A673 (cell line): ENCODE data around the gene IDI2. TPM values are rescaled to one million over a fixed set of nuclear protein-coding genes. Genes with fewer than 3 reads are reported as not detected.

Source experiments
- BruUV-seq: library from RNA; stranded (reverse); fragments of 400-500 nt; replicated peaks from 2 replicates; lab custom pipeline; 2021; lab: Mats Ljungman, UMichigan
- CTCF ChIA-PET: fragments of 300-600 bp; sonication (Branson Sonifier 250); formaldehyde crosslinking; loops from one replicate; lab custom pipeline; 2022; ENCODE audit warnings: antibody characterized with exemption; lab: Charles Lee
- POLR2A ChIA-PET: fragments of 300-600 bp; sonication (Branson Sonifier 250); formaldehyde crosslinking; loops from one replicate; lab custom pipeline; 2022; ENCODE audit warnings: antibody characterized with exemption; ENCODE audit not compliant: low non-redundant PET; lab: Charles Lee
- DNase-seq: peaks from one replicate; pipeline ENCODE4 v3.0.0-alpha.2; 2015; ENCODE audit warnings: low spot score
- H3K27ac ChIP-seq: fragments of 200-600 bp; sonication (generic); 2 replicates; pipeline ENCODE4 v1.5.1; 2016; ENCODE audit warnings: mixed run types, low read depth, mild to moderate bottlenecking, mixed read lengths, antibody characterized with exemption, low read length; ENCODE audit not compliant: poor library complexity, severe bottlenecking
- H3K27me3 ChIP-seq: fragments of 200-600 bp; sonication (generic); replicated peaks from 2 replicates; pipeline ENCODE4 v1.6.1; 2017; ENCODE audit warnings: mixed run types, low read depth, mild to moderate bottlenecking, mixed read lengths, antibody characterized with exemption, low read length; ENCODE audit not compliant: insufficient read depth, poor library complexity
- H3K36me3 ChIP-seq: fragments of 200-600 bp; sonication (generic); 2 replicates; pipeline ENCODE4 v1.6.1; 2016; ENCODE audit warnings: mixed run types, mild to moderate bottlenecking, mixed read lengths, antibody characterized with exemption, low read length; ENCODE audit not compliant: insufficient read depth, poor library complexity, severe bottlenecking
- H3K4me1 ChIP-seq: fragments of 200-600 bp; sonication (generic); 2 replicates; pipeline ENCODE4 v1.6.1; 2017; ENCODE audit warnings: mixed run types, mild to moderate bottlenecking, mixed read lengths, antibody characterized with exemption, low read length; ENCODE audit not compliant: insufficient read depth, poor library complexity, severe bottlenecking
- H3K4me3 ChIP-seq: fragments of 200-600 bp; sonication (generic); 2 replicates; pipeline ENCODE4 v1.5.1; 2016; ENCODE audit warnings: low read depth, mixed run types, mild to moderate bottlenecking, mixed read lengths, low read length; ENCODE audit not compliant: poor library complexity, severe bottlenecking
- H3K9me3 ChIP-seq: fragments of 200-600 bp; sonication (generic); 2 replicates; pipeline ENCODE4 v1.6.1; 2016; ENCODE audit warnings: mixed run types, low read depth, mild to moderate bottlenecking, mixed read lengths, antibody characterized with exemption, low read length; ENCODE audit not compliant: poor library complexity, severe bottlenecking
- CTCF ChIP-seq: fragments of 300-800, 200-600 bp; sonication (generic); conservative IDR thresholded peaks from 2 replicates; pipeline ENCODE4 v1.5.1; 2017; ENCODE audit warnings: low read depth, mild to moderate bottlenecking, antibody characterized with exemption, low read length, moderate library complexity, mixed read lengths
- EZH2 ChIP-seq: fragments of 200-600 bp; sonication (generic); IDR thresholded peaks from 2 replicates; pipeline ENCODE4 v1.6.1; 2017; ENCODE audit warnings: borderline replicate concordance, low read depth, mild to moderate bottlenecking, mixed read lengths, antibody characterized with exemption, low read length; ENCODE audit not compliant: poor library complexity, severe bottlenecking
- intact Hi-C: fragments of 100-400 bp; cut with micrococcal nuclease; formaldehyde crosslinking; loops from one replicate; pipeline ENCODE4 v1.10.0; 2022; ENCODE audit not compliant: unreplicated experiment
- total RNA-seq: library from RNA; stranded (reverse); gene quantifications from 2 replicates; pipeline ENCODE4 v1.2.3, GENCODE V29; 2021

The IDI2 gene
- total RNA-seq, 1 experiment from 2014 or later = not detected

GRCh38 chr10:1022413-1022812, 3.2 kb downstream of the IDI2 start:
- intact Hi-C loops = no loop called here
- Histone ChIP-seq H3K4me3 (no peak overlapping the region), H3K36me3 (peaks cover 15% of the 10 kb centered on the region), H3K27ac (no peak overlapping the region), H3K4me1 (no peaks in the 10 kb centered on the region), H3K27me3 (no peaks in the 10 kb centered on the region), H3K9me3 (no peaks in the 10 kb centered on the region)
- BruUV-seq = no TSS peak
- POLR2A ChIA-PET = no interaction called here
- CTCF ChIA-PET = no interaction called here
- no peak for TF ChIP-seq EZH2
- no peak for TF ChIP-seq CTCF
- no peak for DNase-seq

GRCh38 chr10:1020958-1021357, 4.7 kb downstream of the IDI2 start:
- Histone ChIP-seq H3K27me3 (no peaks in the 10 kb centered on the region), H3K4me3 (no peak overlapping the region), H3K36me3 (peaks cover 28% of the 10 kb centered on the region), H3K4me1 (no peaks in the 10 kb centered on the region), H3K27ac (no peak overlapping the region), H3K9me3 (no peaks in the 10 kb centered on the region)
- no peak for DNase-seq
- ChIA-PET POLR2A (no interaction called here), CTCF (no interaction called here)
- intact Hi-C loops = no loop called here
- BruUV-seq = no TSS peak
- TF ChIP-seq CTCF = no peak
- TF ChIP-seq EZH2 = no peak

GRCh38 chr10:1020460-1020859, 5.2 kb downstream of the IDI2 start:
- intact Hi-C loops = no loop called here
- H3K4me1 ChIP-seq = no peaks in the 10 kb centered on the region
- CTCF ChIA-PET = no interaction called here
- POLR2A ChIA-PET = no interaction called here
- no peaks in the 10 kb centered on the region for H3K9me3 ChIP-seq
- no peak overlapping the region for H3K27ac ChIP-seq
- BruUV-seq = no TSS peak
- DNase-seq = no peak
- no peaks in the 10 kb centered on the region for H3K27me3 ChIP-seq
- H3K4me3 ChIP-seq = no peak overlapping the region
- TF ChIP-seq CTCF = no peak
- TF ChIP-seq EZH2 = no peak
- H3K36me3 ChIP-seq = peaks cover 33% of the 10 kb centered on the region
